Measurements from ENCODE around the gene FAT3. TPM values are rescaled to one million over a fixed set of nuclear protein-coding genes. Genes with fewer than 3 reads are reported as not detected.

The FAT3 gene
- polyA plus RNA-seq, 1 donor from 2014 or later: 54.0 TPM

- Histone ChIP-seq H3K27ac (ENCODE audit: low read length) (no peak overlapping the region), H3K9me2 (ENCODE audit: insufficient read depth, low read length) (no peaks in the 10 kb centered on the region), H3K9ac (ENCODE audit: low read length) (no peak overlapping the region), H3K4me2 (ENCODE audit: low read length) (no peak overlapping the region), H3K9me3 (ENCODE audit: low read length) (no peaks in the 10 kb centered on the region), H4K20me1 (ENCODE audit: insufficient read depth) (no peaks in the 10 kb centered on the region), H3K36me3 (ENCODE audit: insufficient read depth, low read length) (no peaks in the 10 kb centered on the region), H3K79me2 (replicated peaks; ENCODE audit: insufficient read depth, low read length) (peaks cover 5% of the 10 kb centered on the region), H3F3A (ENCODE audit: insufficient read depth, low read length, poor library complexity, severe bottlenecking) (no peaks in the 10 kb centered on the region), H3K4me3 (ENCODE audit: low read length) (no peak overlapping the region), H2AFZ (ENCODE audit: low read depth, low read length) (no peak overlapping the region), H3K27me3 (ENCODE audit: insufficient read depth, low read depth, low read length) (no peaks in the 10 kb centered on the region)
- no peak for TF ChIP-seq EP300 (conservative IDR thresholded peaks at IDR 0.05; ENCODE audit: poor library complexity, severe bottlenecking)
- TF ChIP-seq CTCF (IDR thresholded peaks at IDR 0.05; ENCODE audit: poor library complexity, severe bottlenecking): no peak
- no peak for TF ChIP-seq REST (IDR thresholded peaks at IDR 0.05; ENCODE audit: borderline replicate concordance)
- TF ChIP-seq SMC3 (conservative IDR thresholded peaks at IDR 0.05; ENCODE audit: poor library complexity): no peak
- TF ChIP-seq RAD21 (conservative IDR thresholded peaks at IDR 0.05): no peak
- no peak for TF ChIP-seq TAF1 (IDR thresholded peaks at IDR 0.05; ENCODE audit: low read depth)
- TF ChIP-seq POLR2AphosphoS5 (IDR thresholded peaks at IDR 0.05): no peak
- no peak for TF ChIP-seq MXI1 (conservative IDR thresholded peaks at IDR 0.05; ENCODE audit: poor library complexity, severe bottlenecking)
- no peak for TF ChIP-seq EZH2 (IDR thresholded peaks at IDR 0.05; ENCODE audit: borderline replicate concordance, insufficient read depth, low read length, poor library complexity, severe bottlenecking)
These were observed 42.2 kb downstream of the FAT3 start for GRCh38 chr11:92266806-92267205.

GRCh38 chr11:92267278-92267677 lies 42.7 kb downstream of the FAT3 start:
- H3K4me3 ChIP-seq (ENCODE audit: low read length): no peak overlapping the region
- H2AFZ ChIP-seq (ENCODE audit: low read depth, low read length): no peak overlapping the region
- H3K9ac ChIP-seq (ENCODE audit: low read length): no peak overlapping the region
- peaks cover 10% of the 10 kb centered on the region for H3K79me2 ChIP-seq (replicated peaks; ENCODE audit: insufficient read depth, low read length)
- H3K9me3 ChIP-seq (ENCODE audit: low read length): no peaks in the 10 kb centered on the region
- no peaks in the 10 kb centered on the region for H3K9me2 ChIP-seq (ENCODE audit: insufficient read depth, low read length)
- no peaks in the 10 kb centered on the region for H3K27me3 ChIP-seq (ENCODE audit: insufficient read depth, low read depth, low read length)
- no peaks in the 10 kb centered on the region for H3F3A ChIP-seq (ENCODE audit: insufficient read depth, low read length, poor library complexity, severe bottlenecking)
- no peaks in the 10 kb centered on the region for H3K36me3 ChIP-seq (ENCODE audit: insufficient read depth, low read length)
- H3K4me2 ChIP-seq (ENCODE audit: low read length): no peak overlapping the region
- no peak overlapping the region for H3K27ac ChIP-seq (ENCODE audit: low read length)
- no peaks in the 10 kb centered on the region for H4K20me1 ChIP-seq (ENCODE audit: insufficient read depth)
- no peak for TF ChIP-seq TAF1 (IDR thresholded peaks at IDR 0.05; ENCODE audit: low read depth)
- no peak for TF ChIP-seq RAD21 (conservative IDR thresholded peaks at IDR 0.05)
- no peak for TF ChIP-seq SMC3 (conservative IDR thresholded peaks at IDR 0.05; ENCODE audit: poor library complexity)
- TF ChIP-seq REST (IDR thresholded peaks at IDR 0.05; ENCODE audit: borderline replicate concordance): no peak
- TF ChIP-seq CTCF (IDR thresholded peaks at IDR 0.05; ENCODE audit: poor library complexity, severe bottlenecking): no peak
- TF ChIP-seq POLR2AphosphoS5 (IDR thresholded peaks at IDR 0.05): no peak
- no peak for TF ChIP-seq EZH2 (IDR thresholded peaks at IDR 0.05; ENCODE audit: borderline replicate concordance, insufficient read depth, low read length, poor library complexity, severe bottlenecking)
- no peak for TF ChIP-seq MXI1 (conservative IDR thresholded peaks at IDR 0.05; ENCODE audit: poor library complexity, severe bottlenecking)

Measured in neural cell (in vitro differentiated cells).